ENCODE data around the gene FOXO1. TPM values are rescaled to one million over a fixed set of nuclear protein-coding genes. Genes with fewer than 3 reads are reported as not detected.

FOXO1 gene
- total RNA-seq, 1 donor from 2014 or later = 31.7 TPM

- no peak overlapping the region for H3K4me3 Mint-ChIP-seq
- peak overlapping the region; percentile 51 for H3K27ac Mint-ChIP-seq
These were observed 76.2 kb downstream of the FOXO1 start for GRCh38 chr13:40590112-40590862.

GRCh38 chr13:40589285-40590109 is 76.9 kb downstream of the FOXO1 start:
- H3K4me1 Mint-ChIP-seq = peaks cover 75% of the 10 kb centered on the region

More at GRCh38 chr13:40590112-40590862, 76.2 kb downstream of the FOXO1 start:
- TF ChIP-seq CTCF (IDR thresholded peaks at IDR 0.05; ENCODE audit: unreplicated experiment) = no peak
- Mint-ChIP-seq H3K36me3 (no peaks in the 10 kb centered on the region), H3K27me3 (ENCODE audit: low read depth) (no peaks in the 10 kb centered on the region), H3K9me3 (no peaks in the 10 kb centered on the region), H3K4me1 (peaks cover 69% of the 10 kb centered on the region)
- no peak for DNase-seq (ENCODE audit: low spot score in 2 of 2, unreplicated experiment in 2 of 2)

GRCh38 chr13:40588101-40588500 is 78.3 kb downstream of the FOXO1 start:
- Mint-ChIP-seq H3K27me3 (ENCODE audit: low read depth) (no peaks in the 10 kb centered on the region), H3K4me1 (peaks cover 68% of the 10 kb centered on the region), H3K4me3 (no peak overlapping the region), H3K9me3 (peaks cover 9% of the 10 kb centered on the region), H3K27ac (no peak overlapping the region), H3K36me3 (peaks cover 8% of the 10 kb centered on the region)
- DNase-seq (ENCODE audit: low spot score in 2 of 2, unreplicated experiment in 2 of 2) = no peak
- no peak for TF ChIP-seq CTCF (IDR thresholded peaks at IDR 0.05; ENCODE audit: unreplicated experiment)

More at GRCh38 chr13:40589285-40590109, 76.9 kb downstream of the FOXO1 start:
- H3K4me3 Mint-ChIP-seq = no peak overlapping the region
- no peaks in the 10 kb centered on the region for H3K9me3 Mint-ChIP-seq
- H3K27me3 Mint-ChIP-seq (ENCODE audit: low read depth) = no peaks in the 10 kb centered on the region
- no peaks in the 10 kb centered on the region for H3K36me3 Mint-ChIP-seq
- TF ChIP-seq CTCF (IDR thresholded peaks at IDR 0.05; ENCODE audit: unreplicated experiment) = no peak
- H3K27ac Mint-ChIP-seq = peak overlapping the region; percentile 88
- no peak for DNase-seq (ENCODE audit: low spot score in 2 of 2, unreplicated experiment in 2 of 2)

- Mint-ChIP-seq H3K4me1 (peaks cover 62% of the 10 kb centered on the region), H3K4me3 (no peak overlapping the region), H3K36me3 (peaks cover 17% of the 10 kb centered on the region), H3K27ac (peak overlapping the region; percentile 45), H3K9me3 (peaks cover 19% of the 10 kb centered on the region), H3K27me3 (ENCODE audit: low read depth) (no peaks in the 10 kb centered on the region)
- no peak for TF ChIP-seq CTCF (IDR thresholded peaks at IDR 0.05; ENCODE audit: unreplicated experiment)
- no peak for DNase-seq (ENCODE audit: low spot score in 2 of 2, unreplicated experiment in 2 of 2)
These were observed 79.4 kb downstream of the FOXO1 start for GRCh38 chr13:40586886-40587565.

GRCh38 chr13:40585911-40586471 is 80.5 kb downstream of the FOXO1 start:
- no peaks in the 10 kb centered on the region for H3K27me3 Mint-ChIP-seq (ENCODE audit: low read depth)
- no peak overlapping the region for H3K4me3 Mint-ChIP-seq
- peaks cover 19% of the 10 kb centered on the region for H3K9me3 Mint-ChIP-seq
- H3K27ac Mint-ChIP-seq = peak overlapping the region; percentile 70
- TF ChIP-seq CTCF (IDR thresholded peaks at IDR 0.05; ENCODE audit: unreplicated experiment) = no peak
- H3K36me3 Mint-ChIP-seq = peaks cover 17% of the 10 kb centered on the region
- peaks cover 60% of the 10 kb centered on the region for H3K4me1 Mint-ChIP-seq
- DNase-seq (ENCODE audit: low spot score in 2 of 2, unreplicated experiment in 2 of 2) = no peak
